Midbrain (tissue), 1 donor: ENCODE data around the gene CDH2.

Experiments
- DNase-seq: peaks from one replicate; lab custom pipeline; 2025; lab: John Stamatoyannopoulos, UW

CDH2 gene

DNA sequence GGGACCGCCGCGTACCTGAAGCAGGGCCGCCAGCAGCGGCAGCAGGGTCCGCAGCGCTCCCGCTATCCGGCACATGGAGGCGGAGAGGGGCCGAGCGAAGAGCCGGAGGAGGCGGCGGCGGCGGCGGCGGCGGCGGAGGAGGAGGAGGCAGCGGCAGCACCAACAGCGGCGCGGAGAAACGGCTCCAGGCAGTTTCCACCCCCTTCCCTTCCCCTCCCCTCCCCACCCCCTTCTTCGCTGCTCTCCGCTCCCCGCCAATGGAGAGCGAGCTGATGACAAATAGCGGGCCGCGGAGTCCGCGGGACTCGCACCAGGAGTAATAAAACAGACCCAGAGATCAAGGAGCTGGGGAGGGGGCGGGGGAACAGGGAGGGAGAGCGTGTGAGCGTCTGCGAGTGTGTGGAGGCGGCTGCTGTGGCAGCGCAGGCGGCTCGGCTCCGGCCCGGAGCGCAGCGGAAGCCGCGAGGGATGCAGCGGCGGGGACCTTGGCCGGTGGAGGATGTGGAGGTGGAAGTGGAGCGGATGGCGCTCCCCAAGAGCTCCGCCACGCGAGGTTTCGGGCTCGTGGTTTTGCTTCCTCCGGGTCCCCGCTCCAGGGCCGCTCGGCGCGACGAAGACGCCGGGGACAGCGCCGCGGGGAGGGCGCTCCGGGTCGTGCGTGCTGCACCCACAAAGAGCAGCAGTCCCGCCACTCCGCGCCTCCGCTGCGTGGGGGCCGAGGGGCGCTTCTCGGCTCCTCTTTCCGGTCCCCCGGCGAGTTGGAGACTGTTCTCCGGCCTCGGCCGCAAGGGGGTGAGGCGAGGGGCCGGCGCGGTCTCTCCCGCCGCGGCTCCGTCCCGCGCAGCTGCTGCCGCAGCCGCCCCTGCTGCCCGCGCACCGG is at the start of gene CDH2:
Gene CDH2 (minus strand): TSS at position 183 of the 880 bp plus-strand sequence. CDS start 108 bp downstream, at position 75.
- peak; percentile 83 for DNase-seq

DNA sequence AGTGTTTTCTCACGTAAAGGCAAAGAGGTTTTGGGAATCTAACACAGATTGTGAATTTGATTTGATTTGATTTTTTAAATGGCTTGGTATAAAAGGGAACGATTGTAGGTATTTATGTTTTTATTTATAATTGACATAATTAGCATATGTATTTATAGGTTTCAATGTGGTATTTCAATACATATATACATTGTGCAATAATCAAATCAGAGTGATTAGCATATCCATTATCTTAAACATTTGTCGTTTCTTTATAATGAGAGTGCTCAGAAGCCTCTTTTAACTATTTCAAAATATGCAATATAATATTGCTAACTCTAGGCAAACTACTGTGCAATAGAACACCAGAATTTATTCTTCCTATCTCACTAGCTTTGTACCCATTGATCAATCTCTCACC is 35.1 kb upstream of the CDH2 start:
- no peak for DNase-seq

- no peak for DNase-seq
Observed at GRCh38 chr18:28208712-28209265, 31.9 kb upstream of the CDH2 start.

GRCh38 chr18:28208268-28208667 is 31.3 kb upstream of the CDH2 start:
- DNase-seq, result no peak

GRCh38 chr18:28204154-28204553 is 27.2 kb upstream of the CDH2 start:
- DNase-seq, result no peak

DNA sequence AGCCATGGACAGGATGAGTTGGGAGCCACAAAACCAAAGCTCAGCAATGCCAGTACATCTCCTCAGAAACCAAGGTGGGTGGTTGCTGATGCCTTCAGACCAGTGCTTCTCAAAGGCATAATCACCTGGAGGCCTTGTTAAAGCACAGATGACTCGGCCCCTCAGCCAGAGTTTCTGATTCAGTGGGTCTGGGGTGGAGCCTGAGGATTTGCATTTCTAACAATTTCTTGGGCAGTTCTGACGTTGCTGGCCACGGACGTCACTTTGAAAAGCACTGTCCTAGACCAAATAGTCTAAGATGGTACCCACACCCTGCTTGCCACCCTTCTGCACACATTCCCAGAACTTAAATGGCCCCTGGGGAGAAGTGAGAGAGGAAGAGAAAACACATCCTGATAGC is 24.1 kb upstream of the CDH2 start:
- no peak for DNase-seq

GRCh38 chr18:28198620-28199019 is 21.7 kb upstream of the CDH2 start:
- DNase-seq, result peak; percentile 21

DNA sequence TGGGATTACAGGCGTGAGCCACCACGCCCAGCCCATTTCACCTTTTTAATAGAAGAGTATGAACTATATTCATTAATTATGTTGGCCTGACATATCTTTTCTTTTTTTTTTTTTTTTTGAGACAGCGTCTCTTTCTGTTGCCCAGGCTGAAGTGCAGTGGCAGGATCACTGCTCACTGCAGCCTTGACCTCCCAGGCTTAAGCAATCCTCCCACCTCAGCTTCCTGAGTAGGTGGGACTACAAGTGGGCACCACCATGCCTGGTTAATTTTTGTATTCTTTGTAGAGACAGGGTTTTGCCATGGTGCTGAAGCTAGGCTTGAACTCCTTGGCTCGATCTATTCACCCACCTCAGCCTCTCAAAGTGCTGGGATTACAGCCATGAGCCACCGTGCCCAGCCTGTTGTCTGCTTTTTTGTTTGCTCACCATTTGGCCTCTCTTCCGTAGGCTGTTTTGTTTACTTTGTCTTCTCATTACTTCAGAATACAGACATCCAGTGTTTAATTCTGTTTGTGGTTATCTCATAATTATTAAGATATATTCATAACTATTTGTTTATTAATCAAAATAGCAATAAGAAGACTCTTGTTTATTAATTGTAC is 16.3 kb upstream of the CDH2 start:
- no peak for DNase-seq

DNA sequence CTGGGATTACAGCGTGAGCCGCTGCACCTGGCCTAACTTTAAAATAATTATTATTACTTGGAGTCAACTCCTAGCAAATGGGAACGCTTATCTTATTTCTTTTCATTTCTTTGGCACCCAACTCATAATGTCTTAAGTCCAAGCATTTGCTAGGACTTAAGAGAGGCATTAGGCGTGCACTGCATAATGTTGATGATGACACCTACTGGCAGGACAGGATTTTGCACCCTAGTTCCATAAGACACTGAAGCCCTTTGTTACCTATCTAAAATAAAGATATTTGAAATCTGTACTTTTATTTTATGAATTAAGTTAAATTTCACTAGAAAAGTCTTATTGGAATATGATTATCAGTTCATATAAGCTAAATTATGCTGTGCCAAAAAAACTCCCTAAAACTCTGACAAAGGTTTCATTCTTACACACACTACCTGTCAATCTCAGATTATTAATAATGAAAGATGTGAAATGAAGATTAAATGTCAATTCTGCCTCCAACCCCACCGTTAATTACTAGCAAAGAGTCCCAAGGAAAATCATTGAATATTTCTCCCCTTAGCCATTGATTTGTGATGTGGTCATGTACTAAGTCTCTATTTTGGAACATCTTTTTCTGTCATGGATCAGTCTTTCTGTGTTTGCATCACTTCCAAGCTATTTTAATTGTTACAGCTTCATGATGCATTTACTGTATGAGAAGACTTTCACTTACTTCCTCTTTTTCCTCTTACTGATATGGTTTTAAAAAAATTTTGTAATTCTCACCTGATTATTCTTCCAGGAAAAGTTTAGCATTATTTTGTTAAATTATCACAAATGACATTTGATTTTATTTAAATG is 12.7 kb upstream of the CDH2 start:
- no peak for DNase-seq

DNA sequence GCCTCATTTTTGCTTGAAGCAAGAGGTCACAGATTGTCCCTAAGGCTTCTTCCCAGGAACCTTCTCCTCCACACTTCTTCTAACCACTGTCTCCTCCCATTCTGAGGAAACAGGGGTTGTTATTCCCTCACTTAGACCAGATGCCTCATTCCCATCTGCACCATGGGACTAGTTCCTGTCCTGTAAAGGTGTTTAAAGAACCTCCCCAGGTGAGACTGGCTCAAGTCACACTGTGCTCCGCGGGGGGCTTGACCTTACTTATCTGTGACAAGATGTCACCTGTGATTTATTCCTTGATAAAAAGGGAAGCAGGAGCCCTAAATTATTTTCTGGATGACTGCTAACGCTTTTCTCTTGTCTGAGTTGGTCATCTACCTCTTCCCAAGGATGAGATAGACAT is 8.2 kb upstream of the CDH2 start:
- no peak for DNase-seq

DNA sequence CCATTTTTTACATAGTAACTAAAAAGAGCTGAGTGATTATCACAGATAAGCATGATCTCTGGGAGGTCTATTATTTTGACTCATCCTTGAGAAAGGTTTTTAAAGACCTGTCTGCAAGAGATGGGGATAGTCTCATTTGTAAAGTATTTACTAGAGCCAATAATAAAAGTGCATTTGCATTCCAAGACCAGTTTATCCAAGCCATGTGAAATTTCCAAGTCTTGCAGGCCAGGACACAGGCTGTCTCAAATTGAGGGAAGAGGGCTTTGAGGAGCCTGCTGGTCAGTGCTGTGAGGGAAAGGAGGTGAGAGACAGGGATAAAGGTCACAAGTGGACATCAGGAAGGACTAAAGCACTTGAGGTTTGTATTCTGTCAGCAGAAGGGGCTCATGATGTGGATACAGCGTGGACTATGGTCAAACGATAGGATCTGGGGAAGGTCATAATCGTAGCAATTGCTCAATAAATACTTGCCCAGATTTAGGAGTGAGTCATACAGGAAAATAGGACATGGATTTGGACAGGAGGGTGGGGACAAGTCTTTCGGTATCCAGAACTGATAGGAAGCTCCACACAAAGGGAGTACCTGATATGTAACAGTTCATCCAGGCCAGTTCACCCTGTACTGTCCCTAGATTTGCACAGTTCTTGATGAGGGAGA is 6.6 kb upstream of the CDH2 start:
- DNase-seq, result no peak

GRCh38 chr18:28181616-28182015 is 4.7 kb upstream of the CDH2 start:
- DNase-seq, result no peak

DNA sequence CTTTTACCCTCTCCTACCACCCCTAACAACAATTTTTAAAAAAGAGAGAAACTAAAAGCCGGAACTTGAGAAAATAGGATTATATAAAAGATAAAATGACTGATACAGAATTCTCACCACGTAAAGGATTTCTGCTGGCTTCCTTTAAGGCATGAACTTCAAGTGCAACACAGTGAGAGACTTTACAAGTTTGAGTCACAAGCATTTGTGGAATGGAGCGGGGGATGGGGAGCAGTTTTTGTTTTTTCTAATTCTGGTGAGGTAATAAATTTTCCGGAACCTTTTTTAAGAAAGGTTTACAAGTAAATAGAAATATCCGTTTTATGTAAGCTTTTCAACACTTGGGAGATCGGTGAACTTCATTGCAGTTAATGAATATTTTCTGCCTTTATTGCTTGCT is 1.8 kb upstream of the CDH2 start:
- DNase-seq, result peak; percentile 37

- DNase-seq, result peak; percentile 83
Observed at GRCh38 chr18:28177828-28178635, 1.1 kb upstream of the CDH2 start.

DNA sequence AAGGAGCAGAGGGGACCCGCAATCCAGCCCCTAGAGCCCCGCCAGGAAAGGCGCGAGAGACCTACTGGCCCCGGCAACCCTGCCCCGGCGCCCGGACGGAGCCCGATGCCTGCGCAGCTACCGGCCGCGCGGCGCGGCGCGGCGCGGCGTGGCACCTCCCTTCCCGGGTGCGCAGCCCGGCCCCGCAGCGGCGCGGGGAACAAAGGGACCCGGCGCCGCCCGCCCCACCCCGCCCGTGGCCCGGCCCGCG is 307 bp downstream of the CDH2 start:
- DNase-seq, result no peak

- DNase-seq, result peak; percentile 56
Observed at GRCh38 chr18:28175930-28176697, 816 bp downstream of the CDH2 start.

- no peak for DNase-seq
Observed at GRCh38 chr18:28175150-28175929, 1.6 kb downstream of the CDH2 start.

DNA sequence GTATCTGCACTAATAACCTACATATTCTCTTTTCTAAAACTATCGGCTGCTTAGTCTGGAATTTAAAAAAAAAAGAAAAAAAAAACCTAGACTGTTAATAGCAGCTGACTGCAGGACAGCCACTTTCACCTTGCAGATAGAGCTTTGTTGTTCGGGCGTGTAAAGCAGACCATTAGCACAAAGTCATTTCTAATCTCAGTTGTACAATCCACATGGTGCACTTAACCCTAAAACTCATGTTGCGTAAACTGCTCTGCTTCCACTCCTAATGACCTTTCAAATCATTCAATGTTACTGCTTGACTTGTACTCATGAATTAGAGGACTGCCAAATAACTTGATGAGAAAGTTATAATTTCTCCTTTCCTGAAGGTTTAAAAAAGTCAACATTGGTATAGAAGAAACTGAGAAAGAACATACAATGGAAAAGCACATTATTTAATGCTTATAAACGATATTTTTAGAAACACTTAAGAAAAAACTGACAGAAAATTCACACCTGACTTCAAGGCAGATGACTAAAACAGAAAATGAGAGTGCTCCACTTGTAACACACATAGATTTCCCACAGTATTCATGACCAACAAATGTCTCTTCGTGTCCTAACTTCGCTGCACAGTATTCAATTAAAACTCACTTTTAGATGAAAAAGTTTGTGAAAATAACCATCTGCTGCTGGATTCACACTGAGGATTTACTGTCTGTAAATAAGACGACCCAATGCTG is 2.6 kb downstream of the CDH2 start:
- DNase-seq, result no peak

DNA sequence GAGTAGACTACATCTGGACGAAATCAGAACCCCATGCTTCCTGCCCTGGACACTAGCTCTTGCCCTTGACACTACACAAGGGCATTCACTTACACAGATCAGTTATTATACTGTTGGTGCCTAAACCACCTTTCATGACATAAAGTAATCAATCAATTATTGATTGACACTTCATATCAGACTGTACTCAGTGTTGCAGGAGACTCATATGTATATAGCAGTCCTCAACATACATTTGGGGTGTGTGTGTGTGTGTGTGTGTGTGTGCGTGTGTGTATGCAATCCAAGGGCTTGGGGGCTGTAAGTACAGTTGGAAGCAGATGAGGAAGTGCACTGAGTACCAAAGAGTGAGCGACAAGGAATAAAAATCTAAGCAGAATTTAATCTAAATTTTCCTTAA is 5.1 kb downstream of the CDH2 start:
- DNase-seq, result no peak
